AG04450 (cell line): ENCODE data around the gene NCOA1. TPM values are rescaled to one million over a fixed set of nuclear protein-coding genes. Genes with fewer than 3 reads are reported as not detected.

Source experiments
- CTCF ChIA-PET: fragments of 300-600, 350-600 bp; formaldehyde crosslinking; extraction: SDS; loops from one replicate; lab custom pipeline; 2022; ENCODE audit warnings: antibody characterized with exemption, inconsistent platforms; lab: Charles Lee
- POLR2A ChIA-PET: fragments of 350-600 bp; formaldehyde crosslinking; extraction: SDS; loops from one replicate; lab custom pipeline; 2021; ENCODE audit warnings: antibody characterized with exemption, inconsistent platforms; lab: Yijun Ruan, JAX
- DNase-seq: peaks from one replicate; pipeline ENCODE4 v3.0.0-alpha.2; 2011; ENCODE audit warnings: low read depth, low spot score
- H3K27ac ChIP-seq: one replicate; pipeline ENCODE4 v1.5.1; 2012; ENCODE audit warnings: low read depth, low read length, control low read depth
- H3K27me3 ChIP-seq: one replicate; pipeline ENCODE4 v1.6.0; 2012; ENCODE audit warnings: low read length; ENCODE audit not compliant: control insufficient read depth, insufficient read depth
- H3K4me3 ChIP-seq: 2 replicates; pipeline ENCODE4 v1.5.1; 2011; ENCODE audit warnings: mild to moderate bottlenecking, low read depth, low read length, control low read depth
- H3K9me3 ChIP-seq: 2 replicates; pipeline ENCODE4 v1.5.1; 2012; ENCODE audit warnings: low read length; ENCODE audit not compliant: control insufficient read depth, insufficient read depth
- polyA plus RNA-seq: library from polyadenylated mRNA; depleted of rRNA; stranded (reverse); fragments of >200 nt; gene quantifications from 2 replicates; pipeline ENCODE4 v1.2.3, GENCODE V29; 2011
- TF ChIP-seq, protein P1 (sequence below): IDR thresholded peaks from 2 replicates; pipeline ENCODE4 v1.5.1; 2011; ENCODE audit warnings: low read depth, low read length, control low read depth, inconsistent platforms

NCOA1 gene
- polyA plus RNA-seq, 1 experiment: 20.8 TPM

DNA sequence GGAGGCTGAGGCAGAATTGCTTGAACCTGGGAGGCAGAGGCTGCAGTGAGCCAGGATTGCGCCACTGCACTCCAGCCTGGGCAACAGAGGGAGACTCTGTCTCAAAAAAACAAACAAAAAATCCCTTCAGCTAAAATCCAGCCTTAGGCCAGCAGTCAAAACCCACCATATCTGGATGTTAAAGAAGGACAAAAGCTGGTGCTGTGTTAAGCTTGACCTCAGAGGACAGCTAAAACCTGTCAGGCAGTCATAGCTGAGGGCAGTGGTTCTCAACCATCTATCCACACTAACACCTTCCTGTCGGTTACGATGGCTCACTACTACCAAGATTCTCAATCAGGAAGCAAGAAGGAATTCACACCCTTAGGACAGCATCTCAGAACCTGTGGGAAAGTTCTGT lies 292.6 kb downstream of the NCOA1 start:
- POLR2A ChIA-PET: no interaction called here
- no peak overlapping the region for H3K27ac ChIP-seq
- CTCF ChIA-PET: interaction anchor here (1.1 kb wide), 1 partner anchor 9 kb away, joined by 4 read pairs; the partner anchor contains the start of genes CENPO and PTRHD1
- H3K9me3 ChIP-seq: no peaks in the 10 kb centered on the region
- H3K4me3 ChIP-seq: no peak overlapping the region
- TF ChIP-seq, protein P1, sequence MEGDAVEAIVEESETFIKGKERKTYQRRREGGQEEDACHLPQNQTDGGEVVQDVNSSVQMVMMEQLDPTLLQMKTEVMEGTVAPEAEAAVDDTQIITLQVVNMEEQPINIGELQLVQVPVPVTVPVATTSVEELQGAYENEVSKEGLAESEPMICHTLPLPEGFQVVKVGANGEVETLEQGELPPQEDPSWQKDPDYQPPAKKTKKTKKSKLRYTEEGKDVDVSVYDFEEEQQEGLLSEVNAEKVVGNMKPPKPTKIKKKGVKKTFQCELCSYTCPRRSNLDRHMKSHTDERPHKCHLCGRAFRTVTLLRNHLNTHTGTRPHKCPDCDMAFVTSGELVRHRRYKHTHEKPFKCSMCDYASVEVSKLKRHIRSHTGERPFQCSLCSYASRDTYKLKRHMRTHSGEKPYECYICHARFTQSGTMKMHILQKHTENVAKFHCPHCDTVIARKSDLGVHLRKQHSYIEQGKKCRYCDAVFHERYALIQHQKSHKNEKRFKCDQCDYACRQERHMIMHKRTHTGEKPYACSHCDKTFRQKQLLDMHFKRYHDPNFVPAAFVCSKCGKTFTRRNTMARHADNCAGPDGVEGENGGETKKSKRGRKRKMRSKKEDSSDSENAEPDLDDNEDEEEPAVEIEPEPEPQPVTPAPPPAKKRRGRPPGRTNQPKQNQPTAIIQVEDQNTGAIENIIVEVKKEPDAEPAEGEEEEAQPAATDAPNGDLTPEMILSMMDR: no peak
- peaks cover 2% of the 10 kb centered on the region for H3K27me3 ChIP-seq
- no peak for DNase-seq

DNA sequence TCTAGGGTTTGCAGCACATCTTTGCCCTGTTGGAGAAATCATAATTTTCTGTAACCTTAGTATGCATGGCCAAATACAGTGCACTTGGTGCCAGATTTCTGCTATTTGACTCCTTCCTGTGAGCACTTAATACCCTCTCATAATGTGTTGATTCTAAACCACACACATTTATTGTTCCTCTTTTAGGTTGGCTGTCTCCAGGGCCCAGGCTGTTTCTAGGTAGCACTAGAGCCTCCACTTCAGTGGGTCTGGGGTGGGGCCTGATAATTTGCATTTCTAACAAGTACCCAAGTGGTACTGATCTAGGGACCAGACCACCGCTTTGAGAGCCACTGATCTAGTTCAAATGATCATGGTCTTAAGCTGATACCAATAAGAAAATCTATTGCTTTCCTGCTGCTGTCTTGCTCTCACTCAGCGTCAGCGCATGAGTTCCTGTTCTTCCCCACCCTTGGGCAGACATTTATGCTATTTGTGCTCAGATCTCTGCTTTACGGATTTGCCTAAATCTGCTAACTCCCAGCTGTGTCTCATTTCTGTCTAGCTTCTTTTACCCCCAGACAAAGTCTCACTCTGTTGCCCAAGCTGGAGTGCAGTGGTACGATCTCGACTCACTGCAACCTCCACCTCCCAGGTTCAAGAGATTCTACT lies 294.7 kb downstream of the NCOA1 start:
- Histone ChIP-seq H3K27me3 (peaks cover 2% of the 10 kb centered on the region), H3K9me3 (no peaks in the 10 kb centered on the region), H3K4me3 (no peak overlapping the region), H3K27ac (no peak overlapping the region)
- no peak for DNase-seq
- POLR2A ChIA-PET: interaction anchor here (1.1 kb wide), 1 partner anchor 24 kb away, joined by 3 read pairs; no protein-coding TSS in a partner anchor
- TF ChIP-seq, protein P1: no peak
- CTCF ChIA-PET: no interaction called here

DNA sequence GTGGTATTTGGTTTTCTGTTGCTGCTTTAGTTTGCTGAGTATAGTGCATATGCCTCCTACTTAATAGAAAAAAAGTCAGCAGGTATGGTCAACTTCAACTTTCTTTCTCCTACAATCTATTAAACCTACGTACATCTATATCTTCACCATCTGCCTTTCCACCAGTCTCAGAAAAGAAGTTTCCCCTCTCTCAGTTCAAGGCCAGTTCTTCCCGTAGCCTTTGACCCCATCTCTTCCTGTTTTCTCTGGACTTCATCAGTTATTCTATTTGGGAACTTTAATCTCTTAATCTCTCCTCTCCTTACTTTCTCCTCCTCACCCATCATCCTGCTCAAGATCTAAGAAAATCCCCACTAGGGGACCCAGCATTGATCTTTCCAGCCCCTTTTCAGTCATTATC lies 296.5 kb downstream of the NCOA1 start:
- POLR2A ChIA-PET: no interaction called here
- Histone ChIP-seq H3K27ac (no peak overlapping the region), H3K4me3 (no peak overlapping the region), H3K27me3 (peaks cover 2% of the 10 kb centered on the region), H3K9me3 (no peaks in the 10 kb centered on the region)
- CTCF ChIA-PET: no interaction called here
- DNase-seq: no peak
- TF ChIP-seq, protein P1: no peak

DNA sequence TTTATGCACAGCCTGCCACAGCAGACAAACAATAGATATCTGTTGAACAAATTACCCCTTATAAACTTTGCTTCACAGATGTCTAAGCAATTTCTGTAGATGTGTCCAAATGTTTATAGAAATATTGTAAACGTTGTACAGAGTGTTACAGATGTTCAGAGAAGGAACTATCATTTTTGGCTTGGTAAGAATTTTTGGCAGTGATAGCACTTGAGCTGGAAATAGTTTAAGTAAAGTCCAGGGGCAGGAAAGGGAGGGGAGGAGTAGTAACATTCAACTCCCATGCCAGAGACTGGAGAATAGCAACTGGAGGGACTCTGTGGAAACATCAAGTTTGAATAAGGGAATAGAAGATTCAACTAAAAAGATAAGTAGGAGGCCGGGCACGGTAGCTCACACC lies 297.8 kb downstream of the NCOA1 start:
- Histone ChIP-seq H3K27me3 (no peaks in the 10 kb centered on the region), H3K27ac (no peak overlapping the region), H3K9me3 (no peaks in the 10 kb centered on the region), H3K4me3 (no peak overlapping the region)
- DNase-seq: no peak
- ChIA-PET POLR2A (no interaction called here), CTCF (no interaction called here)
- TF ChIP-seq, protein P1: no peak

DNA sequence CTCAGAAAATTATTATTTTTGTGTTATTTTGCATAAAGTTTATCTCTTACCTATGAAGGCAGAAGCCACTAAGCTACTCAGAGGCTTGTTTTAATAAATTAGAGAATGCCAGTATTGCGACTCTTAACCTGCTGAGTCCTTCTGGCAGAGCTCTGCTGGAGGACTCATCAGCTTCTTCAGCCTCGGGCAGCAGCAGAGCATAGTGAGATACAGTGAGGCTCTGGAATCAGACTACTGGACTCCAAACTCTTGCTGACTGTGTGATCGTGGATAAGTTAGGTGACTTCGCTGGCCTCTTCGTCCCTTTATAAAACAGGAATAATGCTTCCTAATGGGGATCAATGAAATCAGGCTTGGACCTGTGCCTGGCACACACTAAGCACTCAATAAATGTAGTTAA lies 300.4 kb downstream of the NCOA1 start:
- no peak overlapping the region for H3K4me3 ChIP-seq
- no peak overlapping the region for H3K27ac ChIP-seq
- ChIA-PET CTCF (interaction anchor here (0.6 to 3.3 kb wide), 14 partner anchors 13 to 516 kb away, joined by 3 to 22 read pairs (median 4); no protein-coding TSS in a partner anchor), POLR2A (no interaction called here)
- DNase-seq: no peak
- TF ChIP-seq, protein P1: no peak
- no peaks in the 10 kb centered on the region for H3K27me3 ChIP-seq
- no peaks in the 10 kb centered on the region for H3K9me3 ChIP-seq
